HL-60 (cell line): ENCODE measurements around the gene CD3E.

Experiments
- DNase-seq, 2 experiments: peaks; one replicate each; pipeline ENCODE4 v3.0.0-alpha.2; 2010 to 2020; ENCODE audit warnings: low read depth in 1 of 2, low spot score in 1 of 2
- H3K27ac ChIP-seq: fragments of 250-450 bp; sonication (Bioruptor Pico); replicated peaks from 2 replicates; pipeline ENCODE4 v1.5.1; 2020; ENCODE audit warnings: mild to moderate bottlenecking, moderate library complexity
- H3K27me3 ChIP-seq: fragments of 250-450 bp; sonication (Bioruptor Pico); 2 replicates; pipeline ENCODE4 v1.5.1; 2021; ENCODE audit warnings: mild to moderate bottlenecking, moderate library complexity; ENCODE audit not compliant: insufficient read depth, poor library complexity, severe bottlenecking
- H3K4me3 ChIP-seq: replicated peaks from 2 replicates; pipeline ENCODE4 v1.5.1; 2011; ENCODE audit warnings: mild to moderate bottlenecking, control low read depth, low read length; ENCODE audit not compliant: insufficient read depth
- GABPA ChIP-seq: IDR thresholded peaks from 2 replicates; pipeline ENCODE4 v1.6.1; 2012; ENCODE audit warnings: low read depth
- POLR2AphosphoS5 ChIP-seq: IDR thresholded peaks from 2 replicates; pipeline ENCODE4 v1.6.1; 2012; ENCODE audit warnings: low read depth
- SPI1 ChIP-seq: IDR thresholded peaks from 2 replicates; pipeline ENCODE4 v1.6.1; 2012; ENCODE audit warnings: low read depth, mild to moderate bottlenecking, borderline replicate concordance
- TF ChIP-seq, protein P1 (sequence below): IDR thresholded peaks from one replicate; pipeline ENCODE4 v1.5.1; 2011; ENCODE audit warnings: low read length, control low read depth, inconsistent platforms; ENCODE audit not compliant: insufficient read depth
- TF ChIP-seq, protein P2 (sequence below): IDR thresholded peaks from 2 replicates; pipeline ENCODE4 v1.6.1; 2012; ENCODE audit warnings: low read depth; ENCODE audit not compliant: insufficient replicate concordance

CD3E gene

GRCh38 chr11:118358071-118358470, 53.5 kb downstream of the CD3E start:
- DNase-seq, result no peak
- TF ChIP-seq POLR2AphosphoS5, result no peak
- no peak for TF ChIP-seq GABPA
- TF ChIP-seq, protein P1, sequence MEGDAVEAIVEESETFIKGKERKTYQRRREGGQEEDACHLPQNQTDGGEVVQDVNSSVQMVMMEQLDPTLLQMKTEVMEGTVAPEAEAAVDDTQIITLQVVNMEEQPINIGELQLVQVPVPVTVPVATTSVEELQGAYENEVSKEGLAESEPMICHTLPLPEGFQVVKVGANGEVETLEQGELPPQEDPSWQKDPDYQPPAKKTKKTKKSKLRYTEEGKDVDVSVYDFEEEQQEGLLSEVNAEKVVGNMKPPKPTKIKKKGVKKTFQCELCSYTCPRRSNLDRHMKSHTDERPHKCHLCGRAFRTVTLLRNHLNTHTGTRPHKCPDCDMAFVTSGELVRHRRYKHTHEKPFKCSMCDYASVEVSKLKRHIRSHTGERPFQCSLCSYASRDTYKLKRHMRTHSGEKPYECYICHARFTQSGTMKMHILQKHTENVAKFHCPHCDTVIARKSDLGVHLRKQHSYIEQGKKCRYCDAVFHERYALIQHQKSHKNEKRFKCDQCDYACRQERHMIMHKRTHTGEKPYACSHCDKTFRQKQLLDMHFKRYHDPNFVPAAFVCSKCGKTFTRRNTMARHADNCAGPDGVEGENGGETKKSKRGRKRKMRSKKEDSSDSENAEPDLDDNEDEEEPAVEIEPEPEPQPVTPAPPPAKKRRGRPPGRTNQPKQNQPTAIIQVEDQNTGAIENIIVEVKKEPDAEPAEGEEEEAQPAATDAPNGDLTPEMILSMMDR, result no peak
- H3K27ac ChIP-seq, result no peak overlapping the region
- no peaks in the 10 kb centered on the region for H3K27me3 ChIP-seq
- H3K4me3 ChIP-seq, result no peak overlapping the region

DNA sequence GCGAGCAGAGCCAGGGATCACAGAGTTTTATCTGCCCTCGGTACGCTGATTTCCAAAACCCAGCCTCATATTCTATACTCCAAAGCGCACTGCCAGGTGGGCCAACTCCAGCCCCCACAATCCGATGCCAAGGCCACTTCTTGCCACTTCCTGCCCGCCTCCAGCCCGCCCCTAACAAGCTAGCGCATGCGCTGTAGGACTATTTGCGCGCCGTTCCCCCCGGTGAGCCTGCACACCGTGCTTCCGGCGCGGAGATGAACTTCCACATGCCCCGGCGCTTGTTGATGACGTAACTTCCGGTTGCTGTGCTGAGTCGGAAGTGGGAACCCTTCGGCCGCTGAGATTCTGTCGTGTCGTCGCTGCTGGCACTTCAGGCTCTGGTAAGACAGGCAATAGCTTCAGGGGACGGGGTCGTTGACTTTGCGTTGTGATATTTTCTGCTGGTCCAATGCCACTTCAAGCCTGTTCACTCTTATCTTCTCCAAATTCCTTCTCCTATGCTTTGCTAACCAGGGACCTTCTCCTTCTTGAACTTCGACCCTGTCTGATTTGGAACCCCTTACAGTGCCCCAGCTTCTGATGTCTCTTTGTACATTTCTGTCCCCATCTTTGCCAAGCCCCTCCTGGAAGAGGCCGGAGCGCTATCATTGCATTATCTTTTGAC, 54.9 kb downstream of the CD3E start, which contains the start of gene UBE4A:
UBE4A (plus strand) TSS at position 306 of the 664 bp plus-strand sequence. CDS start 5,481 bp downstream, outside the sequence.
- peak; percentile 90 for TF ChIP-seq POLR2AphosphoS5
- TF ChIP-seq, protein P1, result no peak
- peak; percentile 59; the same call in 1 of the 2 replicates for TF ChIP-seq SPI1
- TF ChIP-seq, protein P2, sequence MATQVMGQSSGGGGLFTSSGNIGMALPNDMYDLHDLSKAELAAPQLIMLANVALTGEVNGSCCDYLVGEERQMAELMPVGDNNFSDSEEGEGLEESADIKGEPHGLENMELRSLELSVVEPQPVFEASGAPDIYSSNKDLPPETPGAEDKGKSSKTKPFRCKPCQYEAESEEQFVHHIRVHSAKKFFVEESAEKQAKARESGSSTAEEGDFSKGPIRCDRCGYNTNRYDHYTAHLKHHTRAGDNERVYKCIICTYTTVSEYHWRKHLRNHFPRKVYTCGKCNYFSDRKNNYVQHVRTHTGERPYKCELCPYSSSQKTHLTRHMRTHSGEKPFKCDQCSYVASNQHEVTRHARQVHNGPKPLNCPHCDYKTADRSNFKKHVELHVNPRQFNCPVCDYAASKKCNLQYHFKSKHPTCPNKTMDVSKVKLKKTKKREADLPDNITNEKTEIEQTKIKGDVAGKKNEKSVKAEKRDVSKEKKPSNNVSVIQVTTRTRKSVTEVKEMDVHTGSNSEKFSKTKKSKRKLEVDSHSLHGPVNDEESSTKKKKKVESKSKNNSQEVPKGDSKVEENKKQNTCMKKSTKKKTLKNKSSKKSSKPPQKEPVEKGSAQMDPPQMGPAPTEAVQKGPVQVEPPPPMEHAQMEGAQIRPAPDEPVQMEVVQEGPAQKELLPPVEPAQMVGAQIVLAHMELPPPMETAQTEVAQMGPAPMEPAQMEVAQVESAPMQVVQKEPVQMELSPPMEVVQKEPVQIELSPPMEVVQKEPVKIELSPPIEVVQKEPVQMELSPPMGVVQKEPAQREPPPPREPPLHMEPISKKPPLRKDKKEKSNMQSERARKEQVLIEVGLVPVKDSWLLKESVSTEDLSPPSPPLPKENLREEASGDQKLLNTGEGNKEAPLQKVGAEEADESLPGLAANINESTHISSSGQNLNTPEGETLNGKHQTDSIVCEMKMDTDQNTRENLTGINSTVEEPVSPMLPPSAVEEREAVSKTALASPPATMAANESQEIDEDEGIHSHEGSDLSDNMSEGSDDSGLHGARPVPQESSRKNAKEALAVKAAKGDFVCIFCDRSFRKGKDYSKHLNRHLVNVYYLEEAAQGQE, result no peak
- peak; percentile 96 for TF ChIP-seq GABPA
- Histone ChIP-seq H3K4me3 (peak within 1 kb of the TSS; percentile 81), H3K27ac (peak within 1 kb of the TSS; percentile 60), H3K27me3 (no peaks in the 10 kb centered on the region)
- DNase-seq, result peak; percentile 98

DNA sequence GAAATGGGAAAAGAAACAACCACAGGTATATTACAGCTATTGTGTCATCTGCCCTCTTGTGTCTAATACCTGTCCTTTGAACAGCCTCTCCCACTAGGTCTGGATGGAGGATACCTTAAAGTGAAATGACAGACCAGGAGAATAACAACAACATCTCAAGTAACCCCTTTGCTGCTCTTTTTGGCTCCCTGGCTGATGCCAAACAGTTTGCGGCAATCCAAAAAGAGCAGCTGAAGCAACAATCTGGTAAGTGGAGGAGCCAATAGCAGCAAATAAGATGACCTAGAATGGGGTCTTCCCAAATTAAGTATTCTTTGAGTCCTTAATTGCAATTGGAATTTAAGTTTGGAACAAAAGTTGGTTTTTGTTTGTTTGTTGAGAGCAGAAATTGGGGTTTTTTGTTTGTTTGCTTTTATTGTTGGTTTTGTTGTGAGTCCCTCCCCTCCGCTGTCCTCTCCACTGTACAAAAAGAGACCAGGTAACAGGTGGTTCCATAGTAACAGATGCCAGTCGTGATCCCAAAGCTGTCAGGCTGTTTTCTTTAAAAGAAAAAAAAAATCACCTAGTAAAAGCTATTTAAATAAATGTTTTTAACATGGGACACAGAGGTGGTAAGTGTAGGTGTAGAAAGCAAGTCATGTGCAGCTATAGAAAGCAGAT, 60.6 kb downstream of the CD3E start:
- Histone ChIP-seq H3K27me3 (no peaks in the 10 kb centered on the region), H3K27ac (no peak overlapping the region), H3K4me3 (no peak overlapping the region)
- DNase-seq, result no peak
- TF ChIP-seq GABPA (no peak), POLR2AphosphoS5 (no peak), SPI1 (no peak)
- TF ChIP-seq, protein P2, result no peak
- TF ChIP-seq, protein P1, result no peak
